Fibroblast of villous mesenchyme (primary cell): ENCODE measurements around the gene SLX4IP. TPM values are rescaled to one million over a fixed set of nuclear protein-coding genes. Genes with fewer than 3 reads are reported as not detected.
A peak's percentile ranks its signal among the peaks of the same experiment; 100 is the strongest.

Source experiments
- DNase-seq: peaks from one replicate; pipeline ENCODE4 v3.0.0-alpha.2; 2010; ENCODE audit warnings: low read depth
- H3K4me3 ChIP-seq: 2 replicates; pipeline ENCODE4 v1.5.1; 2011; ENCODE audit warnings: low read depth, mild to moderate bottlenecking, low read length
- CTCF ChIP-seq: IDR thresholded peaks from 2 replicates; pipeline ENCODE4 v1.5.1; 2012; ENCODE audit warnings: low read depth, mild to moderate bottlenecking, low read length; ENCODE audit not compliant: insufficient read depth
- total RNA-seq: library from RNA; depleted of rRNA; stranded (reverse); fragments of >200 nt; gene quantifications from 2 replicates; pipeline ENCODE4 v1.2.3, GENCODE V29; 2012

The SLX4IP gene
- total RNA-seq, 1 donor, result 5.6 TPM

- DNase-seq, result peak; percentile 91
- TF ChIP-seq CTCF, result no peak
- no peak overlapping the region for H3K4me3 ChIP-seq
Measured at GRCh38 chr20:10508468-10509251, 73.6 kb downstream of the SLX4IP start.

- TF ChIP-seq CTCF, result no peak
- H3K4me3 ChIP-seq, result no peak overlapping the region
- DNase-seq, result peak; percentile 36
Measured at GRCh38 chr20:10509376-10509775, 74.3 kb downstream of the SLX4IP start.

GRCh38 chr20:10510216-10510615, 75.1 kb downstream of the SLX4IP start:
- DNase-seq, result no peak
- no peak overlapping the region for H3K4me3 ChIP-seq
- no peak for TF ChIP-seq CTCF

GRCh38 chr20:10511170-10511508, 76.0 kb downstream of the SLX4IP start:
- no peak overlapping the region for H3K4me3 ChIP-seq
- no peak for DNase-seq
- TF ChIP-seq CTCF, result no peak

- no peak overlapping the region for H3K4me3 ChIP-seq
- no peak for TF ChIP-seq CTCF
- peak; percentile 99 for DNase-seq
Measured at GRCh38 chr20:10511509-10512251, 76.6 kb downstream of the SLX4IP start.

- H3K4me3 ChIP-seq, result no peak overlapping the region
- no peak for DNase-seq
- no peak for TF ChIP-seq CTCF
Measured at GRCh38 chr20:10513061-10513460, 78.0 kb downstream of the SLX4IP start.
